NCI-H2196 treated with DMSO at 0.1 percent for 48 hours (cell line): ENCODE measurements around the gene EEF2K.

ENCODE experiments used
- DNase-seq: peaks from one replicate; lab custom pipeline; 2025; ENCODE audit not compliant: unreplicated experiment; lab: John Stamatoyannopoulos, UW

Gene EEF2K

GRCh38 chr16:22314661-22315626 is 108.9 kb downstream of the EEF2K start:
- DNase-seq = no peak

DNA sequence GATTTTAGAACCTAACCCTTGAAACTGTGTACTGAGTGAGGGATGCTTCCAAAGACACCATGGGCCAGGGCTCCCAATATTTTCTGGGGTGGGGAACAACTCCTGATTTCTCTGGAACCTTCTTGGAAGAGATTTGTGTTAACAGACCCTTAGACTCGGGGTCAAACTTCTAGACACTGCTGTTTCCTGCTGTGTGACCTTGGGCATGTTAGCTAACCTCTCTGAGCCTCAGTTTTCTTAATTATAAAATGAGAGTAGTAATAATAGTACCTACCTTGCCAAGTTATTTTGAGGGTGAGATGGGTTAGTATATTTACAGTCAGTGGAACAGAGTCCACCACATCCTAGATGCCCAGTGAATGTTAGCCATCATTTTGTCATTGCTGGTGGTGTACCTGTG is 109.9 kb downstream of the EEF2K start:
- DNase-seq = no peak

DNA sequence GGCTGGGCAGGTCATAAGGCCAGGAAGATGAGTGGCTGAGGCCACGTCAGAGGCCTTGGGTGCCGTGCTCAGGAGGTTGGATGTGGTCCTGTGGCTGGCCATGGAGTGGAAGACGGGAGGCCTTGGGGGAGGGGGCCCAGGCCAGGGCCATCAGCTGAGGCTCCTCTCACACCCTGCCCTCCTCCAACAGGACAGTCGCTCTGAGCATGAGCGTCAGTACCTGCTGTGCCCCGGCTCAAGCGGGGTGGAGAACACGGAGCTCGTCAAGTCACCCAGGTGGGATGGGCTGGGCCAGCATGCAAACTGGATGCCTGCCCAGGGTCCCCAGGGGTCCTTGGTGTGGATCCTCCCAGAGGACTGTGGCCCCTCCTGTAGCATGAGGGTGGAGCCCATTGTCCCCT is 110.3 kb downstream of the EEF2K start:
- DNase-seq = no peak

GRCh38 chr16:22317001-22317530 is 111.0 kb downstream of the EEF2K start:
- no peak for DNase-seq

DNA sequence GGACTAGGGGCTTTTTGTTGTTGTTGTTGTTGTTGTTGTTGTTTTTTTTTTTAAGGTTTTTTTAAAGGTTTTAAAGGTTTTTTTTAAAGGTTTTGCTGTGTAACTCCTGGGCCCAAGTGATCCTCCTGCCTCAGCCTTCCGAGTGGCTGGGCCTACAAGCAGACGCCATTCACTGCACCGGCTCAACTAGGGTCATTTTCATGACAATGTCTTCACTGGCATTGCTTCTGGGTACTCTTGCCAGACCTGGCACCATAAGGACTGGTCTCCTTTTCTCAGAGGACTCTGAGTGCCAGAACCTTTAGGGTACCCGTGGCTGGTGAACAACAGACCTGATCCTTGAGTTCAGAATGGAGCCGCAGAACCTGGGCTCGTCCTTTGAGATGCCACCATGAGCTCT is 111.5 kb downstream of the EEF2K start:
- no peak for DNase-seq

DNA sequence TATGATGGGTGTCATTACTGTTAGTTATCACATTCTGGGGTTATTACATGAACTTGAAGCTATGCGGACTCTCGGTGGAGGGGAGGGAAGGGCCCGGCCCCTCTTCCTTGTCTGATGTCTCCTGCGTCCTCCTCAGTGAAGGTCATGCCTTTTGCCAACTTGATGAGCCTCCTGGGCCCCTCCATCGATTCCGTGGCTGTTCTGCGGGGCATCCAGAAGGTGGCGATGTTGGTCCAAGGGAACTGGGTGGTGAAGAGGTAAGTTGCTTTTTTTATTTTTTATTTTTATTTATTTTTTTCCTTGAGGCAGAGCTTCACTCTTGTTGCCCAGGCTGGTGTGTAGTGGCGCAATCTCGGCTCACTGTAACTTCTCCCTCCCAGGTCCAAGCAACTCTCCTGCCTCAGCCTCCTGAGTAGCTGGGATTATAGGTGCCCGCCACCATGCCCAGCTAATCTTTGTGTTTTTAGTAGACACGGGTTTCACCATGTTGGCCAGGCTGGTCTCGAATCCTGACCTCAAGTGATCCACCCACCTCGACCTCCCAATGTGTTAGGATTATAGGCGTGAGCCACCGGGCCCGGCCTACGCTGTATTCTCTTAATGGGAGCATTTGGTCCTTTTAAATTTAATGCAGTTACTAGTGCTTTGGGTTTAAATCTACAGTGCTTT is 112.7 kb downstream of the EEF2K start:
- DNase-seq = no peak

- no peak for DNase-seq
These were observed 114.7 kb downstream of the EEF2K start for GRCh38 chr16:22320572-22321339.

GRCh38 chr16:22321340-22322001 is 115.4 kb downstream of the EEF2K start:
- peak; percentile 57 for DNase-seq

DNA sequence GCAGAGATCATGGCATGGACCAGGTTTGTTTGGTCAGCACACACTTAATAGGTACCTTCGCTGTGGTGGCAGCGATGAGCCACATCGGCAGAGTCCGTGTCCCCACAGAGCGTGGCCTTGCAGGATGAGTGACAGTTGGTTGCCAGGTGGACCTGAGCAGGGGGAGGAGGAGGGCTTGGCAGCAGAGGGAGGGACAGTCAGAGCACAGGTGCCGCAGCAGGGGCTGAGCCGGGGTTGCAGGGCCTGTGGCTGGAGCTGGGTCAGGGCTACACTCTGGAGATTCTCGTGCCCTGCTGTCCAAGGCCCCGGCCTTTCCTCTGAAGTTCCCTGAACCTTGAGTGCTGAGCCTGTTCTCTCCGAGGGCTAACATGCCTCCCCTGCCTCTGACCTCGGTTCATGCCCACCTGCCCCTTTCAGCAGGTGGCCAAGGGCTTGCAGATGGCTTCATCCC is 116.0 kb downstream of the EEF2K start:
- DNase-seq = no peak

- DNase-seq = no peak
These were observed 116.7 kb downstream of the EEF2K start for GRCh38 chr16:22322741-22323140.

DNA sequence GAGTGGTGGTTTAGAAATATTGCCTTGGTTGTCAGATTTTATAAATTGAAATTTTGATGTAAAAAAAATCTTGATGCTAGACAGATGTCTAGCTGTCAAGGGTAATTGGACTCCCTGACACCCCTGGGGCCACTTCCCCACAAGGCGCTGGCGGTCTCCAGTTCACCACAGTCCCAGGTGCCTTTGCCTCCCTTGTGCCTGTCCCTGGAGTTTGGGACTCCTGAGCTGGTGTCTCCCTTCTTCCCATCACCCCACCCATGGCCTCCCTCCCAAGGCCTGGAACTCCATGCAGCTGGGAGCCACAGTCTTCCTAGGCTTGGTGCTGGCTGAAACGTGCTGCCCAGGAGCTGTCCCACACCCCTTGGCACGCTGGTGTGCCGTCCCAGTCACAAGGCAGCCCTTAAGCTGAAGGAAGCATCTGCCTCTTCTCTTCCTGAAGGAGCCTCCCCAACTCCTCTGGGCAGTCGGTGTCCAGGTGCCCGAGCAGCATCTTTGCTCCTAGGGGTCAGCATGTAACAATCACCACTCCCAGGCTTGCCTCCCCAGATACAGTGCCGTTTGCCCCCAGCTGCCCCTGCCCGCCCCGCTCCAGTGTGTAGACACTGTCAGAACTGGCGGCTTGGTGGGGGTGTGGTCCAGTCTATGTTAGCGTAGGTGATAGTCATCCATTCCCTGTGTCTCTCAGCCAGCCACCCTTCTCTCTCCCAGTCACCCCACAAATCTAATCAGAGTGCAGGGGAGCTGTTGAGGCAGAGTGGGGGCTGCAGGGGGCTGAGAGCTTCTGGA is 117.3 kb downstream of the EEF2K start:
- DNase-seq = no peak

GRCh38 chr16:22323959-22324786 is 118.1 kb downstream of the EEF2K start:
- no peak for DNase-seq

DNA sequence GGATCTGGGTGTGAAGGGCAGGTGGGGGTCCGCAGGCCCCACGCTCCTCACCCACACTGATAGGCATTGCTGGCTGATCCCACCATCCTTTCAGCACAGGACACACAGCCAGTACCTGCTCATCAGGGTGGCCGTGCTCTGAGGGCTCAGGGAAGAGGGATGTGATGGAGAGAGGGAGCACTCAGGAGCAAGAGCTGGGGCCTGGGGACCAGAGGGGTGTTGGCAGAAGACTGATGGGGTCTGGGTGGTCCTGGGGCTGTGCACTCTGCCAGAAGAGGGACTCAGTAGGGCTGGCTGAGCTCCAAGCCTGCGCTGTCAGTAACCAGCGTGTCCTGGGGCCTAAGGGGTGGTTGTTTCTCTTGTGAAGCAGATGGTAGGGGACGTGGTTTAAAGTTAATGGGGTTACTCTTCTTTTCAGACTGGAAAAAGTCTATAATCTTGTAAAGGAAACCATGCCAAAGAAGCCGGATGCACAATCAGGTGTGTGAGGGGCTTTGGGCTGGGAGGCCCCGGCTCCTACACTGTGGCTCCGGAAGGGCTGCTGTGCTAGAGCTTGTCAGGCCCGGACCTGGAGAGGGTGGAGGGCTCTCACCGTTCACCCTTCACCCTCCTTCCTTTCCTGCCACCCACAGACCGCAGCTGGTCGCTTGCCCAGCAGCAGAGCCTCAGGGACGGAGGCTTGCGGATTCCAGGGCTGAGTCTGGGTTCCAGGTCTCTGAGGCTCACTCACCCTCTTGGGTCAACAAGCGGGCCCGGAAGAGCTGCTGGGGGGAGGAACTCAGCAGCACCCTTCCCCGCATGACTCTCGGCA is 118.9 kb downstream of the EEF2K start:
- DNase-seq = no peak

- DNase-seq = no peak
These were observed 119.7 kb downstream of the EEF2K start for GRCh38 chr16:22325598-22326368.

DNA sequence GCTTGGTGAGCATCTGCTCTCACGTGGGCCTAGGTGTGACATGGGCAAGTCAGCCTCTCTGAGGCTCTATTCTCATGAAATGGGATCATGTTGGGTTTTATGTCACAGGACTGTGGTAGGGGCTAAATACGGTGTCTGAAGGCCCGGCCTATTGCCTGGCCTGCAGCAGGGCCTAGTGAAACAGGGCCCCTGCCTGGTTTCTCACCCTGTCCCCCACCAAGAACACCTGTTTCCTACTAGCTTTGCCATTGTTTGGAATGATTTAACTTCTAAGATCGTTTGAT is 120.2 kb downstream of the EEF2K start:
- no peak for DNase-seq

GRCh38 chr16:22326771-22327445 is 120.8 kb downstream of the EEF2K start:
- DNase-seq = no peak

DNA sequence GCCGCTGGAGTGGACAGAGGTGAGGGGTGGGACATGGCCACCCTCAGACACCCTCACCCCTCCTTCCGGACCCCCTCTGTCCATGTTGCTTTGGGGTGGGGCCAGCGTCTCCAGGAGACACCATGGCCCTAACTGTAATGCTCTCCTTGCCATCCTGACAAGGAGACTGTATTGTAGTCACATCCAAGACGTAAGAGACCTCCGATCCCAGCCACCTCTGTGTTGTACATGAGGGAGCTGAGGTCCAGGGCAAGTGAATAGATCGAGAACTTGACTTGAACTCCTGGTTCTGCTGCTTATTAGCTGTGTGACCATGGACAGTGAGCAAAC is 121.3 kb downstream of the EEF2K start:
- no peak for DNase-seq
